H9 (cell line): Measurements from ENCODE around the gene CBX8. TPM values are rescaled to one million over a fixed set of nuclear protein-coding genes. Genes with fewer than 3 reads are reported as not detected.

Experiments
- DNase-seq: peaks from one replicate; pipeline ENCODE4 v3.0.0-alpha.2; 2017
- H2AFZ ChIP-seq: one replicate; pipeline ENCODE4 v1.6.1; 2013; ENCODE audit warnings: mild to moderate bottlenecking, low read length, control low read depth, moderate library complexity
- H2AK5ac ChIP-seq: 2 replicates; pipeline ENCODE4 v1.6.1; 2013; ENCODE audit warnings: low read length, control low read depth, mixed read lengths; ENCODE audit not compliant: insufficient read length
- H2BK120ac ChIP-seq: one replicate; pipeline ENCODE4 v1.6.1; 2013; ENCODE audit warnings: low read depth, mild to moderate bottlenecking, low read length, control low read depth, inconsistent platforms; ENCODE audit not compliant: poor library complexity, severe bottlenecking
- H2BK12ac ChIP-seq: 2 replicates; pipeline ENCODE4 v1.6.1; 2013; ENCODE audit warnings: low read length, control low read depth, mixed read lengths, low read depth; ENCODE audit not compliant: insufficient read length
- H2BK15ac ChIP-seq: 2 replicates; pipeline ENCODE4 v1.6.1; 2013; ENCODE audit warnings: low read depth, low read length, control low read depth
- H2BK20ac ChIP-seq: one replicate; pipeline ENCODE4 v1.6.1; 2013; ENCODE audit warnings: low read depth, mild to moderate bottlenecking, low read length, control low read depth, inconsistent platforms; ENCODE audit not compliant: poor library complexity, severe bottlenecking
- H2BK5ac ChIP-seq: 2 replicates; pipeline ENCODE4 v1.6.1; 2013; ENCODE audit warnings: low read length, control low read depth, mixed read lengths; ENCODE audit not compliant: insufficient read length
- H3K14ac ChIP-seq: 2 replicates; pipeline ENCODE4 v1.6.1; 2013; ENCODE audit warnings: low read length, control low read depth; ENCODE audit not compliant: insufficient read depth
- H3K18ac ChIP-seq: 2 replicates; pipeline ENCODE4 v1.6.1; 2013; ENCODE audit warnings: low read depth, mild to moderate bottlenecking, mixed read lengths, low read length, control low read depth; ENCODE audit not compliant: insufficient read length
- H3K23ac ChIP-seq: 2 replicates; pipeline ENCODE4 v1.6.1; 2013; ENCODE audit warnings: low read length, control low read depth, mixed read lengths, low read depth; ENCODE audit not compliant: insufficient read length
- H3K23me2 ChIP-seq: 2 replicates; pipeline ENCODE4 v1.6.1; 2013; ENCODE audit warnings: low read depth, mild to moderate bottlenecking, mixed read lengths, low read length, control low read depth; ENCODE audit not compliant: insufficient read length, poor library complexity, severe bottlenecking
- H3K27ac ChIP-seq: 2 replicates; pipeline ENCODE4 v1.5.1; 2013; ENCODE audit warnings: low read length, control low read depth, mixed read lengths, low read depth; ENCODE audit not compliant: insufficient read length
- H3K27me3 ChIP-seq: 2 replicates; pipeline ENCODE4 v1.6.1; 2013; ENCODE audit warnings: low read length, control low read depth, inconsistent platforms; ENCODE audit not compliant: insufficient read depth
- H3K4ac ChIP-seq: 2 replicates; pipeline ENCODE4 v1.6.1; 2013; ENCODE audit warnings: low read depth, mild to moderate bottlenecking, control low read depth, inconsistent platforms, low read length, moderate library complexity
- H3K4me1 ChIP-seq: 2 replicates; pipeline ENCODE4 v1.6.1; 2013; ENCODE audit warnings: low read length, control low read depth, inconsistent platforms; ENCODE audit not compliant: insufficient read depth
- H3K4me2 ChIP-seq: 2 replicates; pipeline ENCODE4 v1.6.1; 2013; ENCODE audit warnings: low read length, control low read depth, mixed read lengths; ENCODE audit not compliant: insufficient read length, insufficient read depth
- H3K56ac ChIP-seq: 2 replicates; pipeline ENCODE4 v1.6.1; 2013; ENCODE audit warnings: low read depth, mild to moderate bottlenecking, mixed read lengths, low read length, control low read depth; ENCODE audit not compliant: insufficient read length
- H3K79me1 ChIP-seq: 2 replicates; pipeline ENCODE4 v1.6.1; 2013; ENCODE audit warnings: low read depth, mild to moderate bottlenecking, moderate library complexity, low read length, control low read depth, inconsistent platforms; ENCODE audit not compliant: insufficient read depth, poor library complexity, severe bottlenecking
- H3K79me2 ChIP-seq: 2 replicates; pipeline ENCODE4 v1.6.1; 2013; ENCODE audit warnings: low read length, control low read depth, inconsistent platforms; ENCODE audit not compliant: insufficient read depth
- H3K9ac ChIP-seq: 2 replicates; pipeline ENCODE4 v1.6.1; 2013; ENCODE audit warnings: low read length, control low read depth, mixed read lengths; ENCODE audit not compliant: insufficient read length; ENCODE audit errors: extremely low read depth
- H3K9me3 ChIP-seq: one replicate; pipeline ENCODE4 v1.6.1; 2013; ENCODE audit warnings: low read depth, low read length, inconsistent platforms; ENCODE audit not compliant: control insufficient read depth
- H3T11ph ChIP-seq: one replicate; pipeline ENCODE4 v1.6.1; 2013; ENCODE audit warnings: mild to moderate bottlenecking, low read length, control low read depth, inconsistent platforms
- H4K20me1 ChIP-seq: one replicate; pipeline ENCODE4 v1.6.1; 2013; ENCODE audit not compliant: control insufficient read depth, insufficient read length, insufficient read depth
- H4K5ac ChIP-seq: 2 replicates; pipeline ENCODE4 v1.6.1; 2013; ENCODE audit warnings: low read depth, mild to moderate bottlenecking, mixed read lengths, low read length, control low read depth; ENCODE audit not compliant: insufficient read length
- H4K8ac ChIP-seq: replicated peaks from 2 replicates; pipeline ENCODE4 v1.6.1; 2013; ENCODE audit warnings: low read length, control low read depth, mixed read lengths, low read depth; ENCODE audit not compliant: insufficient read length
- H4K91ac ChIP-seq: 2 replicates; pipeline ENCODE4 v1.6.1; 2013; ENCODE audit warnings: low read depth, mild to moderate bottlenecking, moderate library complexity, mixed read lengths, low read length, control low read depth; ENCODE audit not compliant: insufficient read length
- H3K27ac Mint-ChIP-seq, 3 experiments: 2 replicates in 2 of 3; 3 replicates in 1 of 3; pipeline ENCODE4 v1.8.0; 2020 to 2021; ENCODE audit warnings: mixed read lengths in 3 of 3, mild to moderate bottlenecking in 1 of 3, moderate library complexity in 1 of 3
- H3K27me3 Mint-ChIP-seq: 2 replicates; pipeline ENCODE4 v1.8.0; 2021; ENCODE audit warnings: low read depth, mild to moderate bottlenecking, moderate library complexity, mixed read lengths
- H3K36me3 Mint-ChIP-seq, 3 experiments: 2 replicates in 2 of 3; 3 replicates in 1 of 3; pipeline ENCODE4 v1.8.0; 2020 to 2021; ENCODE audit warnings: low read depth in 3 of 3, mixed read lengths in 3 of 3; ENCODE audit not compliant: insufficient read depth in 1 of 3
- H3K4me1 Mint-ChIP-seq, 2 experiments: 2 replicates each; pipeline ENCODE4 v1.8.0; 2020; ENCODE audit warnings: mixed read lengths in 2 of 2
- H3K4me3 Mint-ChIP-seq, 2 experiments: 2 replicates in 1 of 2; 3 replicates in 1 of 2; pipeline ENCODE4 v1.8.0; 2020 to 2021; ENCODE audit warnings: mild to moderate bottlenecking in 2 of 2, mixed read lengths in 2 of 2, moderate library complexity in 1 of 2
- H3K9me3 Mint-ChIP-seq, 2 experiments: 2 replicates in 1 of 2; 3 replicates in 1 of 2; pipeline ENCODE4 v1.8.0; 2020; ENCODE audit warnings: mild to moderate bottlenecking in 2 of 2, mixed read lengths in 2 of 2, moderate library complexity in 1 of 2
- WGBS: extraction: QIAGEN DNeasy Blood & Tissue Kit; methylation state at CpG from one replicate; pipeline ENCODE4 v1.1.7; 2013; ENCODE audit warnings: missing lambda C conversion rate, low lambda C conversion rate, mixed read lengths; ENCODE audit not compliant: insufficient read length; ENCODE audit errors: extremely low coverage; 5-methylcytosine and 5-hydroxymethylcytosine counted together
- total RNA-seq: library from RNA; stranded (reverse); gene quantifications from 2 replicates; pipeline ENCODE4 v1.2.1, GENCODE V29; 2021
- TF ChIP-seq, protein P1 (sequence below): fragments of 200-600 bp; sonication (generic); conservative IDR thresholded peaks from 3 replicates; pipeline ENCODE4 v1.8.0; 2021; ENCODE audit warnings: antibody characterized with exemption, mild to moderate bottlenecking

The CBX8 gene
- total RNA-seq, 1 experiment from 2014 or later, result 1.2 TPM

DNA sequence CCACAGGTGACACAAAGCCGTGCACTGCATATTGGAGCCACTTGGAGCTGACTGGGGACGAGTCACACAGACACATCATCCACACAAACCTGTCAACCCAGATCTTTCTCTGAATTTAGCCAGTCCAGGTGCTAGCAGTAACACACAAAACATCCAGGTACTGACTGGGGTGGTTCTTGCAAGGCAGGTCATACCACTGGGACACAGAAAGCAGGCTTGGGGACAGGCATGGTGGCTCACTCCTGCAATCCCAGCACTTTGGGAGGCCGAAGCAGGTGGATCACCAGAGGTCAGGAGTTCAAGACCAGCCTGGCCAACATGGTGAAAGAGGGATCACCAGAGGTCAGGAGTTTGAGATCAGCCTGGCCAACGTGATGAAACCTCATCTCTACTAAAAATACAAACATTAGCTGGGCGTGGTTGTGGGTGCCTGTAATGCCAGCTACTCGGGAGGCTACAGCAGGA, 51.2 kb downstream of the CBX8 start:
- no peak overlapping the region for H3K14ac ChIP-seq
- no peak overlapping the region for H2BK12ac ChIP-seq
- no peak overlapping the region for H3K23ac ChIP-seq
- H2BK15ac ChIP-seq, result no peak overlapping the region
- H3K23me2 ChIP-seq, result peaks cover 17% of the 10 kb centered on the region
- no peak overlapping the region for H3K18ac ChIP-seq
- H3K27ac Mint-ChIP-seq, result no peak overlapping the region
- no peaks in the 10 kb centered on the region for H3K79me2 ChIP-seq
- H3K4me3 Mint-ChIP-seq, result no peak overlapping the region
- peaks cover 17% of the 10 kb centered on the region for H3K27me3 ChIP-seq
- no peak overlapping the region for H3K4ac ChIP-seq
- H3K36me3 Mint-ChIP-seq, result no peaks in the 10 kb centered on the region
- H4K20me1 ChIP-seq, result peaks cover 5% of the 10 kb centered on the region
- TF ChIP-seq, protein P1, sequence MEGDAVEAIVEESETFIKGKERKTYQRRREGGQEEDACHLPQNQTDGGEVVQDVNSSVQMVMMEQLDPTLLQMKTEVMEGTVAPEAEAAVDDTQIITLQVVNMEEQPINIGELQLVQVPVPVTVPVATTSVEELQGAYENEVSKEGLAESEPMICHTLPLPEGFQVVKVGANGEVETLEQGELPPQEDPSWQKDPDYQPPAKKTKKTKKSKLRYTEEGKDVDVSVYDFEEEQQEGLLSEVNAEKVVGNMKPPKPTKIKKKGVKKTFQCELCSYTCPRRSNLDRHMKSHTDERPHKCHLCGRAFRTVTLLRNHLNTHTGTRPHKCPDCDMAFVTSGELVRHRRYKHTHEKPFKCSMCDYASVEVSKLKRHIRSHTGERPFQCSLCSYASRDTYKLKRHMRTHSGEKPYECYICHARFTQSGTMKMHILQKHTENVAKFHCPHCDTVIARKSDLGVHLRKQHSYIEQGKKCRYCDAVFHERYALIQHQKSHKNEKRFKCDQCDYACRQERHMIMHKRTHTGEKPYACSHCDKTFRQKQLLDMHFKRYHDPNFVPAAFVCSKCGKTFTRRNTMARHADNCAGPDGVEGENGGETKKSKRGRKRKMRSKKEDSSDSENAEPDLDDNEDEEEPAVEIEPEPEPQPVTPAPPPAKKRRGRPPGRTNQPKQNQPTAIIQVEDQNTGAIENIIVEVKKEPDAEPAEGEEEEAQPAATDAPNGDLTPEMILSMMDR, result no peak
- H4K8ac ChIP-seq, result no peak overlapping the region
- no peak overlapping the region for H3T11ph ChIP-seq
- no peaks in the 10 kb centered on the region for H3K9me3 Mint-ChIP-seq
- no peak overlapping the region for H2AFZ ChIP-seq
- H2BK5ac ChIP-seq, result no peak overlapping the region
- no peak overlapping the region for H3K9ac ChIP-seq
- peaks cover 2% of the 10 kb centered on the region; the same call in 1 of the 2 replicates for H3K4me1 ChIP-seq
- DNase-seq, result no peak
- H2BK120ac ChIP-seq, result no peak overlapping the region
- H3K4me2 ChIP-seq, result no peak overlapping the region
- peaks cover 85% of the 10 kb centered on the region for H3K27me3 Mint-ChIP-seq
- no peak overlapping the region for H2BK20ac ChIP-seq
- peaks cover 12 to 19% of the 10 kb centered on the region in 2 experiments for H3K4me1 Mint-ChIP-seq
- no peaks in the 10 kb centered on the region for H3K79me1 ChIP-seq
- no peak overlapping the region for H2AK5ac ChIP-seq
- H3K56ac ChIP-seq, result no peak overlapping the region
- WGBS, result no CpG with 5 or more reads among the region's 6 CpGs
- H3K27ac ChIP-seq, result no peak overlapping the region
- H4K5ac ChIP-seq, result no peak overlapping the region
- H4K91ac ChIP-seq, result no peak overlapping the region
- H3K9me3 ChIP-seq, result no peaks in the 10 kb centered on the region
